Measurements from ENCODE around the gene FAM222A.

Gene FAM222A

DNA sequence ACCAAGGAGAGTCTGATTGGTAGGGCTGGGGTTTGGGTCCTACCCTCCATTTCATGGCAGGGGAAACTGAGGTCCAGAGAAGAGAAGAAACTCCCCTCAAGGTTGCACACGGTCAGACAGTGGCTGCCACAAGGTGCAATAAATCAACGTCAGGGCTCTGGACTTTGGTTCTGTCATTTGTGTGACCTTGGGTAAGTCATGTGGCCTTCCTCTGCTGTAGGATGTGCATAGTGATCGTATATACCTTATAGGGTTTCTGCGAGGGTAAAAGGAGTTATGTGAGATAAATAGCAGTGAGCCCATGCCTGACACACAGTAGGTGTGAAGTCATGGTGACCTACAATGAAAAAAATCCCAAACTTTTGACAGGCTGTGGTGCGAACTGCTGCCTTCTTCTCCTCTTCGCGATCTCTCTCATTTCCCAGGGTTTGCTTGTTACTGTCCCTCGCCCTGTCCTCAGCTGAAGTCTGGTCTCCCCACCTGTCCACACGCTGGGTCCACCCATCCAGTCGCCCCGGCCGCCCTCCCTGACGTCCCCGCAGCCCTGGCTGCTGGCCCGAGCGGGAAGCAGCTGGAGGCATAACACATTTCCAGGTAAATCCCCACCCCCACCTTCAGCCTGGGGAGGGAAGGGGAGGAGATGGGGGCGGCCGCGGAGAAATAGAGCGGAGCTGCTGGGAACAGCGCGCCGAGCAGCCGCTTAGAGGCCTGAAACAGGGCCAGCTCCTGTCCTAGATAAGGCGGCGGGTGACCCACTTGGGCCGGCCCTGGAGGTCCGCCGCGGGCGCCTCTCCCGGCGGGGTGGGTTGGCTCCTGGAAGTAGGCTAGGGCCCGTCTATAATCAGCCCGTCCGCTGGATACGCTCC, 1.8 kb upstream of the FAM222A start:
- FAIRE-seq: no peak

DNA sequence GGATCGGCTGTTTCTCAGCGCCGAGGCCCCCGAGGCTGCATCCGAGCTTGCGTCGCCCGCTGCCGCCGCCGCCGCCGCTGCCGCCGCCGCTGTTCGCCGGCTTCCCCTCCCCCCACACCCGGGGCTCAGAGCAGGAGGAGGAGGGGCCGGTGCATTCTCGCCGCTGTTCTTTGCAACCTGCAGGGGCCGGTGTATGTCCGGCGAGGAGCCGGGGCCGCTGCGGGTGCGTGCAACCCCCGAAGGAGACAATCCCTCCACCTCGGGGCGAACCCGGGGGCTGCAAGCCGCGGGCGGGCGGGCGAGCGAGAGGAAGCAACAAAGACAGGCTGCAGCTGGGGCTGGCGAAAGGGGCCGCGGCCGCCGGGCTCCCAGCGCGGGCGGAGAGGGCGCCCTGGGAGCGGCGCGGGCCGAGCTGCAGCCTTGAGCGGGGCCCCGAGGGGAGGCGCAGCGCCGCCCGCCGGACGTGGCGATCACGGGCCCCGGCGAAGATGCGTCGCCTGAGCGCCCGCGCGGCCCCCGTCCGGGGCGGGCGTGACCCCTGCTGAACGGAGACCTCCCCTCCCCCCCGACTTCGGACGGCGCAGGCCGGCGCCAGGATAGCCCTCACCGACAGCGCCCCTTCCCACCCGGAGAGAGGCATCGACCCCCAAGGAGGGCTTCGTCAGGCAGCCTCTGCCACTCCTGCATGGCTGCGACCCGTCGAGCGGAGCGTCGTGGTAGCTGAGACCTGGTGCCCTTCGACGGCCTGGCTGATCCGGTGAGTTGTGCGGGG, 702 bp downstream of the FAM222A start:
- FAIRE-seq: no peak

DNA sequence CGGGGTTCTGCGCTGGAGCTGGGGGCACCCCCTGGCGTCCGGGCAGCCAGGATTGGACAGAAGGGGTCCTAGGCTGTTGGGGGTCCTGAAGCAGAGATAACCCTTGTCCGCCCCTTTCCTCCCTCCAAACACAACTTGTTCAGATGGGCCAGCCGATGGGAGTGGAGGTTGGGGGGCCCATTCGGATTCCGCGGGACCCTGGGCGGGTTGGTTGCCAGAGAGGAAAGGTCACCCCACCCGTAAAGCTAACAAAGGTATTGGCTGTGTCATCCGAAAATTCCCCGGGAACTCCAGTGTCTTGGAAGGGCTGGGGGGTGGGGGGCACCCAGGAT, 1.3 kb downstream of the FAM222A start:
- no peak for FAIRE-seq

- no peak for FAIRE-seq
These were observed 1.9 kb downstream of the FAM222A start for GRCh38 chr12:109715310-109716091.

DNA sequence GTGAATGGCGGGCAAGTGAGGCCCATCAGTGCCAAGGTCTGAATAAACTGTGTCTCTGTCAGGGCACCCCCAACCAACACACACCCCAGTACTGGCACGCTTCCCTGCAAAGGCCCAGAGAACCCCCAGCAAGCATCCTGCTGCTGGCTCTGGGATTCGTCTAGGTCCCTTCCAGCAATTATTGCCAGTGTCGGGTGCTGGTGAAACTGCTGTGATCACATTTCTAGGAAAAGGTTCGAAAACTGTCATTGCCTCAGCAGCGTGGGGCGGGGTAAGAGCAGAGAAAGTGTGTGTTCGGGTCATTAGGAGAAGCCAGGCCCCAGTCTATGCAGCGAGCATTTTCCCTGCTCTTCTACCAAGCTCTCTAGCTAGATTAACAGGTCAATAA, 2.5 kb downstream of the FAM222A start:
- FAIRE-seq: no peak

DNA sequence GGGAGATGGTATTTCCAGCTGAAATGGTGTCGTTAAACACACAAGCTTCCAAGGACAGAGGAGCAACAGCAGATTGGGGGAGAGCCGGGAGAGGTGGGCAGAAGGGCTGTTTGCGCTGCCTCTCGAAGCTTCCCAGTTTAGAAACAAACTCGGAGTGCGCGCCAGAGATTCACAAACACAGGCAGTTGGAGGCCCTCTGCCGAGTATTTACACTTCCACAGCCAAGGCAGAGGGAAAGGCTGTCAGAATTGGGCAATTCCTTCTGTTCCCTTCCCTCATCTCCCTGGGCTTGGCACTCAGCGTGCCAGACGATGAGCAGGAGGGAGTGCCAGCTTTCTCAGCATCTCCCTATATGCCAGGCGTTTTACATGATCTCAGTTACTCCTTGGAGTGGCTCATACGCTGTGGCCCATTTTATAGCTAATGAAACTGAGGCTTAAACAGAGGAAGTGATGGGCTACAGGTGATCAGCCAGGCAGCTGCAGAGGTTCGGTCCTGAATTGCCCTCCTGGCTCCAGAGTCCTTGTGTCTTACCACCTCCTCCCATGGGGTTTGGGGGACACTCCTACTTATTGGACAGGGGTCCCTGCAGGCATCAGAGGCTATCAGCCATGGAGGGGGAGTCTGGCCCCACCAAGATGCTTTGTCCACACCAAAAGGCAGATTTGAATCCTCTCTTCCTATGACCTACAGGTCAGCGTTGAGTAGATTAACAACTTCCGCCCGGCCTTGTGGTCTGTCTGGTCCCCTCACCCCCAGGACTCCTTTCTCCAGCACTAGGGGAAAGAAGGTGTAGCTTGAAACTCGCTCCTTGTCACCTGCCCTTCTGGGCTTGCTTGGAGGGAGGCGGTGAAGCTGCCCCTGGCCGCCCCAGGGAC, 3.1 kb downstream of the FAM222A start:
- no peak for FAIRE-seq

DNA sequence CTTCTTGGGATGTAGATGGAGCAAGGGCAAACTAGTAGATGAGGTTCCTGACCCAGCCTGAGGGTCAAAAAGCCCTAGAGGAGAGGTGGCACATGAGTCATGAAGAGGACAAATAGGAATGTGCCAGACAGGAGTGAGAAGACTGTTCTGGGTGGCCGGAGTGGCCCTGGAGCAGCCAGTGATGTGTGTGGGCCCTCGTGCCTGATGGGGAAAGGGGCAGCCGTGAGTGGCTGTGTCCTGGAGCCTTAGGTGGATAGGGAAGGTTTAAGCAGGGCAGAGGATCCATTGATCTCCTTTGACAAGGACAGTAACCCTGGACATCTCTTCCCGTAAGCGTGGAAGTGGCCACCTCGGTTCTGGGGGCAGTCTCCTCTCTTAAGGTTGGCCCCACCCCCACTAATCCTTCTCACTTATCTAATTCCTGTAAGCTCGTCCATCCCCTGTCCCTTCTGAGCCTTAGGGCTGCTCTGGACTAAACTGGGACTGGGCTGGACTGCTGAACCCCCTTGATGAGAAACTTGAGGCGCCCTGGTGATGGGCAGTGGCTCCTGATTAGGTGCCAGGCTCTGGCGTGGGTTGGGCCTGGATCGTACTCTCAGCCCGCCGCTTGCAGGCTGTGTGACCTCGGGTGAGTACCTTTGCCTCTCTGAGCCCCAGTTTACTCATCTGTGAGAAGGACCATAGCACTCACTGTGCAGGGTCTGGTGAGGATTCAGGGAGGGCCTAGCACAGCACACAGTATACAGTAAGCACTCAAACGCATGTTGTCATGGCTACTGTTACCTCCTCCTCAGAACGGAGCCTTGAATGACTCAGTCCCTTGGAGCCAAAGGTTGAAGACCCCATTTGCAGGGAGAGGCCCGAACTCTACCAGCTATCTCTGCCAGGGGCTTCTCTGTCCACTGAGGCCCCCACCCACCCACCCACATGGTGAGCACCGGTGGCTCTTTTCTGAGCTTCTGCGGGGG, 4.0 kb downstream of the FAM222A start:
- no peak for FAIRE-seq

- no peak for FAIRE-seq
These were observed 4.8 kb downstream of the FAM222A start for GRCh38 chr12:109718390-109718789.

- no peak for FAIRE-seq
These were observed 5.7 kb downstream of the FAM222A start for GRCh38 chr12:109719123-109720022.

GRCh38 chr12:109720152-109720856, 6.7 kb downstream of the FAM222A start:
- FAIRE-seq: no peak

GRCh38 chr12:109720857-109721189, 7.2 kb downstream of the FAM222A start:
- no peak for FAIRE-seq

- no peak for FAIRE-seq
These were observed 7.7 kb downstream of the FAM222A start for GRCh38 chr12:109721276-109721675.

DNA sequence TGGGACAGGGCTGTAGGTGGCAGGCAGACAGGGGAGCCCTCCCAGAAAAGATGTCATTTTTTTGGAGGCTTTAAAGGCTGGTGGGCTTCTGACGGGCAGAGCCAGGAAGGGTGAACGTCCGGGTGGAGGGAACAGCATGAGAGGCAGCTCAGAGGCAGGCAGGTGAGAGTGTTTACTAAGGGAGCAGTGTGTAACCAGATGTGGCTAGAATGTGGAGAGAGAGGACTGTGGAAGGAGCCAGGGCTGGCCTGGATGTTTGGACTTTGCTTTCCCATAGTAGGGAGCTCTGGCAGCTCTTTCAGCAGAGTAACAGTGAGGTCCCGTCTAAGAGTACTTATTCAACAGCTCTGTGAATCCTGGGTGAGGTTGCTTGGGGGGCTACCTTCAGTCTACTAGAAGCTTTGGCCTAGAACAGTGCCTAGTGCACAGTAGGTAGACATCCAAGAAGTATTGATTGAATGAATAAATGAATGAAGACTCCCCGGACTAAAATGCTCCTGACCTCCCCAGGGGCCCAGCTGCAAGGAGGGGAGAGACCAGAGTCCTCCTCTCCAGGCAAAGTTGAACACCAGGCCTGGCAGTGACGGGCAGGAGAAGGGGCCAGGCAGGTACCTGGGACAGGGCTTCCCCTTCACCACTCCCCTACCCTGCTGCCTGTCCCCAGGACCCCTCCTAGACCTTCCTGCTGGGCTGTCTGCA, 8.5 kb downstream of the FAM222A start:
- no peak for FAIRE-seq

GRCh38 chr12:109722721-109723094, 9.1 kb downstream of the FAM222A start:
- FAIRE-seq: no peak

DNA sequence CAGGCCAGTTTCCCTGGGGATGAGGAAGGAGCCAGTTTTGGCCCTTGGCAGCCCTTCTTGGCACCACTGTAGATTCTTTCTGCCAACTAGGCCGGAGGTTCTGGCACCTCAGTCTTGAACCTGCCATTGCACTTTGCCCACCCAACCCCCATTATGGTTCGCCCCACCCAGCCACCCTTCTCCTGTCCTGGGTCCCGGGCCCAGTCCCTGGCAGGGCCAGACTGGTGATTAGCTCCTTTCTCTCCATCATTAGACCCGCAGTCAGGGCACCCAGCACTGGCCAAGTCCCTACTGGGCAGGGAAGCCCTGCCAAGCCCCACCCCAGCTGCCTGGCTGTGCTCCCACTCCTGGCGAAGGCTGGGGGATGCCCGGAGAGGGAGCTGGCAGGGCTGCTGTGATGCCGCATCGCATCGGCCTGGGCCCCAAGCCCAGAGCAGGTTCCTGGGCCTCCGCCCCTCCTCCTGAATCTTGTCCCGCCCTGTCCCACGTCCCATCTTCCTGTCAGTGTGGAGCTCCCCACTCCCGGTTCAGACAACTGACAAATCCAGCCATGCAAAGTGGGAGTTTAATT, 9.8 kb downstream of the FAM222A start:
- no peak for FAIRE-seq

- no peak for FAIRE-seq
These were observed 10.8 kb downstream of the FAM222A start for GRCh38 chr12:109724321-109724892.

DNA sequence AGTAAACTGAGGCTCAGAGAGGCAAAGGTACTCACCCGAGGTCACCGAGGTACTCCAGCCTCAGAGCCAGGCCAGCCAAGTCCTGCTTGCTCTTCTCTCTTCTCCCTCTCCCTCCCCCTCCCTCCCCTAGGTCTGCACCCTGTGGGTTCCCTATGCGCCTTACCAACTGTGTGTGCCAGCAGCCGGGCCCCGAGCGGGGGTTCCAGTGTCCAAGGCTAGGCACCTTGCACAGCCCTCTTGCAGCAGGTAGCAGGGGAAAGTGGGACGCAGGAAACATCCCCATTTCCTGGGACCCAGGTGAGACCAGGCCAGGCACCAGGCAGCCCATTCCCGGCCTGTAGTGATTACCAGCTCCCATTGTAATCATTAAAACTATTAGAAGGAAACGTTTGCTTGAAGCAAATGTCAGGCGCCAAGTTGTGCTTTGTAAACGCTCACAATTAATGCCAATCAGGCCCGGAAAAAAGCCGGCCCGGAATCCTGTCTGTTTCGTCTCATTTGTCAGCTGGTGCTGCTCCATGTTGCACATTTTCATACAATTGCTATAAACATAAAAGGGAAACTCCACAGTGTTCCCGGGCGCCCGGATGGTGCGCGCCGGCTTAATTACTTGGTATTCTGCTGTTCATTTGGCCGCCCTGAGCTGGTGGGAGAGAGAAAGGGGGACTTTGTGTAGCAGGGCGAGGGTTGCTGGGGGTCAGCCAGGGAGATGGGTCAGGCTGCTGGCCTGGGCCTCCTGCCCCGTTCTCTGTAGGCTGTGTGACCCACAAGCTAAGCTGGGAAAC, 11.9 kb downstream of the FAM222A start:
- FAIRE-seq: no peak
